HepG2 (cell line): ENCODE data around the gene SRC. TPM values are rescaled to one million over a fixed set of nuclear protein-coding genes. Genes with fewer than 3 reads are reported as not detected.

ENCODE experiments used
- BCLAF1 ChIP-seq: fragments of 450-650 bp; IDR thresholded peaks from 2 replicates; pipeline ENCODE4 v1.6.1; 2017; ENCODE audit warnings: mild to moderate bottlenecking
- CENPX ChIP-seq: sonication (generic); formaldehyde crosslinking; IDR thresholded peaks from 2 replicates; pipeline ENCODE4 v1.9.0; 2021; ENCODE audit warnings: mild to moderate bottlenecking, missing genetic modification reagents, moderate library complexity
- MED8 ChIP-seq: sonication (generic); formaldehyde crosslinking; IDR thresholded peaks from 2 replicates; pipeline ENCODE4 v1.8.1; 2023; ENCODE audit warnings: mild to moderate bottlenecking, missing genetic modification reagents; ENCODE audit not compliant: insufficient replicate concordance
- NFAT5 ChIP-seq: sonication (generic); formaldehyde crosslinking; IDR thresholded peaks from 2 replicates; pipeline ENCODE4 v1.4.0; 2020; ENCODE audit warnings: missing genetic modification reagents
- SALL1 ChIP-seq: sonication (generic); formaldehyde crosslinking; IDR thresholded peaks from 2 replicates; pipeline ENCODE4 v1.8.0; 2022; ENCODE audit warnings: mild to moderate bottlenecking, missing genetic modification reagents
- SKIL ChIP-seq: sonication (generic); formaldehyde crosslinking; IDR thresholded peaks from 2 replicates; pipeline ENCODE4 v1.8.0; 2022; ENCODE audit warnings: missing genetic modification reagents, mild to moderate bottlenecking, moderate library complexity, borderline replicate concordance
- TERF1 ChIP-seq: sonication (generic); formaldehyde crosslinking; IDR thresholded peaks from 2 replicates; pipeline ENCODE4 v1.8.0; 2022; ENCODE audit warnings: mild to moderate bottlenecking, missing genetic modification reagents, moderate library complexity
- THYN1 ChIP-seq: sonication (generic); formaldehyde crosslinking; IDR thresholded peaks from 2 replicates; pipeline ENCODE4 v1.8.1; 2023; ENCODE audit warnings: low read depth, mild to moderate bottlenecking, moderate library complexity, missing genetic modification reagents, borderline replicate concordance
- ZBTB42 ChIP-seq: sonication (generic); formaldehyde crosslinking; IDR thresholded peaks from 2 replicates; pipeline ENCODE4 v1.5.0; 2020; ENCODE audit warnings: mild to moderate bottlenecking, missing genetic modification reagents
- ZEB1 ChIP-seq: IDR thresholded peaks from 2 replicates; pipeline ENCODE4 v1.6.1; 2012; ENCODE audit warnings: mild to moderate bottlenecking, low read depth, inconsistent platforms; ENCODE audit not compliant: insufficient replicate concordance
- ZNF232 ChIP-seq: sonication (generic); formaldehyde crosslinking; IDR thresholded peaks from 2 replicates; pipeline ENCODE4 v1.4.0; 2020; ENCODE audit warnings: missing genetic modification reagents, borderline replicate concordance
- ZNF251 ChIP-seq: sonication (generic); formaldehyde crosslinking; IDR thresholded peaks from 2 replicates; pipeline ENCODE4 v1.9.0; 2021; ENCODE audit warnings: mild to moderate bottlenecking, missing genetic modification reagents
- ZNF484 ChIP-seq: sonication (generic); formaldehyde crosslinking; IDR thresholded peaks from 2 replicates; pipeline ENCODE4 v1.5.1; 2020; ENCODE audit warnings: mild to moderate bottlenecking, low read depth, missing genetic modification reagents, borderline replicate concordance
- ZNF503 ChIP-seq: sonication (generic); formaldehyde crosslinking; IDR thresholded peaks from 2 replicates; pipeline ENCODE4 v1.4.0; 2020; ENCODE audit warnings: missing genetic modification reagents
- polyA plus RNA-seq, 8 experiments: library from polyadenylated mRNA; depleted of rRNA in 3 of 8; stranded (reverse) in 7 of 8; unstranded in 1 of 8; fragments of >200 nt; fragmentation: Illumina TruSeq in 4 of 8; extraction: Trizol in 4 of 8; gene quantifications; 2 replicates each; pipeline versions ENCODE4 v1.2.1 to v1.2.3, GENCODE V29; 2011 to 2016; ENCODE audit warnings: low read depth in 4 of 8, missing spikeins in 1 of 8, mixed read lengths in 1 of 8; ENCODE audit not compliant: insufficient read depth in 1 of 8
- total RNA-seq, 5 experiments: library from RNA; depleted of rRNA; stranded (reverse); fragments of >200 nt; fragmentation: Illumina TruSeq; extraction: Trizol; gene quantifications; 2 replicates each; pipeline ENCODE4 v1.2.3, GENCODE V29; 2016; ENCODE audit warnings: low read depth in 1 of 5

SRC gene
- total and polyA plus RNA-seq, 2 of the 13 experiments (the other 11 are each of a cell fraction or from before 2014, with no cell fraction given): 54.7 to 192 TPM

GRCh38 chr20:37343212-37343993 is 2.5 kb upstream of the SRC start (continued):
- TF ChIP-seq TERF1 (CRISPR knock-in tag) (no peak), NFAT5 (CRISPR knock-in tag) (peak; percentile 68; the same call in 1 of the 2 replicates), BCLAF1 (no peak), THYN1 (CRISPR knock-in tag) (no peak), SALL1 (CRISPR knock-in tag) (peak; percentile 86), SKIL (CRISPR knock-in tag) (peak; percentile 65; the same call in 1 of the 2 replicates), ZBTB42 (CRISPR knock-in tag) (no peak; the same call in 1 of the 2 replicates), ZNF484 (CRISPR knock-in tag) (no peak), ZNF232 (CRISPR knock-in tag) (peak; percentile 75; the same call in 1 of the 2 replicates), MED8 (CRISPR knock-in tag) (no peak), ZNF251 (CRISPR knock-in tag) (no peak), ZEB1 (no peak), CENPX (CRISPR knock-in tag) (no peak), ZNF503 (no peak)
